MM.1S (cell line): ENCODE data around the gene KDM7A.

Experiments used
- DNase-seq: peaks from one replicate; pipeline ENCODE4 v3.0.0-alpha.2; 2015
- H2AFZ ChIP-seq: fragments of 300-600 bp; sonication (generic); 2 replicates; pipeline ENCODE4 v1.6.0; 2016; ENCODE audit warnings: antibody characterized with exemption, low read length
- H3F3A ChIP-seq: fragments of 300-600 bp; sonication (generic); 2 replicates; pipeline ENCODE4 v1.6.1; 2016; ENCODE audit warnings: mild to moderate bottlenecking, antibody characterized with exemption, low read length, moderate library complexity, mixed read lengths; ENCODE audit not compliant: insufficient read depth
- H3K27ac ChIP-seq: fragments of 300-600 bp; sonication (generic); 2 replicates; pipeline ENCODE4 v1.5.1; 2016; ENCODE audit warnings: mild to moderate bottlenecking, low read length
- H3K27me3 ChIP-seq: fragments of 300-600 bp; sonication (generic); replicated peaks from 2 replicates; pipeline ENCODE4 v1.6.0; 2016; ENCODE audit warnings: low read length; ENCODE audit not compliant: insufficient read depth
- H3K36me3 ChIP-seq: fragments of 300-600 bp; sonication (generic); replicated peaks from 2 replicates; pipeline ENCODE4 v1.6.1; 2016; ENCODE audit warnings: mild to moderate bottlenecking, low read length, mixed read lengths; ENCODE audit not compliant: insufficient read depth
- H3K4me1 ChIP-seq: fragments of 300-600 bp; sonication (generic); 2 replicates; pipeline ENCODE4 v1.6.1; 2016; ENCODE audit warnings: low read length, mixed read lengths
- H3K4me2 ChIP-seq: fragments of 300-600 bp; sonication (generic); 2 replicates; pipeline ENCODE4 v1.6.0; 2016; ENCODE audit warnings: low read depth, low read length
- H3K4me3 ChIP-seq: fragments of 300-600 bp; sonication (generic); 2 replicates; pipeline ENCODE4 v1.5.1; 2016; ENCODE audit warnings: low read length, mixed read lengths
- H3K79me2 ChIP-seq: fragments of 300-600 bp; sonication (generic); 2 replicates; pipeline ENCODE4 v1.6.1; 2016; ENCODE audit warnings: mixed run types, low read length, mixed read lengths
- H3K9ac ChIP-seq: fragments of 300-600 bp; sonication (generic); 2 replicates; pipeline ENCODE4 v1.6.1; 2016; ENCODE audit warnings: low read length, mixed read lengths
- H3K9me2 ChIP-seq: fragments of 300-600 bp; sonication (generic); replicated peaks from 2 replicates; pipeline ENCODE4 v1.6.1; 2016; ENCODE audit warnings: mild to moderate bottlenecking, low read length, mixed read lengths; ENCODE audit not compliant: insufficient read depth
- H3K9me3 ChIP-seq: fragments of 300-600 bp; sonication (generic); replicated peaks from 2 replicates; pipeline ENCODE4 v1.6.1; 2016; ENCODE audit warnings: mild to moderate bottlenecking, low read length, mixed read lengths; ENCODE audit not compliant: insufficient read depth
- H4K20me1 ChIP-seq: fragments of 300-600 bp; sonication (generic); 2 replicates; pipeline ENCODE4 v1.6.1; 2016; ENCODE audit warnings: mild to moderate bottlenecking, low read length, moderate library complexity, mixed read lengths; ENCODE audit not compliant: insufficient read depth
- EZH2 ChIP-seq: fragments of 300-600 bp; sonication (generic); optimal IDR thresholded peaks from 2 replicates; pipeline ENCODE3; 2017; ENCODE audit warnings: low read depth, mild to moderate bottlenecking, antibody characterized with exemption, low read length, mixed read lengths
- EZH2phosphoT487 ChIP-seq: fragments of 300-600 bp; sonication (generic); IDR thresholded peaks from 2 replicates; pipeline ENCODE4 v1.6.1; 2018; ENCODE audit warnings: antibody characterized with exemption, low read length
- TF ChIP-seq, protein P1 (sequence below): fragments of 300-600 bp; sonication (generic); IDR thresholded peaks from 2 replicates; pipeline ENCODE4 v1.5.1; 2016; ENCODE audit warnings: antibody characterized with exemption, low read length, mixed read lengths

The KDM7A gene

GRCh38 chr7:140070546-140070945, 106.2 kb downstream of the KDM7A start:
- no peaks in the 10 kb centered on the region for H3K27me3 ChIP-seq
- no peak overlapping the region for H3K4me3 ChIP-seq
- no peaks in the 10 kb centered on the region for H3K9me2 ChIP-seq
- no peaks in the 10 kb centered on the region for H4K20me1 ChIP-seq
- H3K79me2 ChIP-seq = no peaks in the 10 kb centered on the region
- no peak overlapping the region for H2AFZ ChIP-seq
- H3K9me3 ChIP-seq = peaks cover 5% of the 10 kb centered on the region; the same call in 1 of the 2 replicates
- H3K9ac ChIP-seq = no peak overlapping the region
- no peak overlapping the region for H3K27ac ChIP-seq
- H3K4me2 ChIP-seq = no peak overlapping the region
- no peaks in the 10 kb centered on the region for H3F3A ChIP-seq
- H3K4me1 ChIP-seq = no peaks in the 10 kb centered on the region
- H3K36me3 ChIP-seq = no peaks in the 10 kb centered on the region
- TF ChIP-seq, protein P1, sequence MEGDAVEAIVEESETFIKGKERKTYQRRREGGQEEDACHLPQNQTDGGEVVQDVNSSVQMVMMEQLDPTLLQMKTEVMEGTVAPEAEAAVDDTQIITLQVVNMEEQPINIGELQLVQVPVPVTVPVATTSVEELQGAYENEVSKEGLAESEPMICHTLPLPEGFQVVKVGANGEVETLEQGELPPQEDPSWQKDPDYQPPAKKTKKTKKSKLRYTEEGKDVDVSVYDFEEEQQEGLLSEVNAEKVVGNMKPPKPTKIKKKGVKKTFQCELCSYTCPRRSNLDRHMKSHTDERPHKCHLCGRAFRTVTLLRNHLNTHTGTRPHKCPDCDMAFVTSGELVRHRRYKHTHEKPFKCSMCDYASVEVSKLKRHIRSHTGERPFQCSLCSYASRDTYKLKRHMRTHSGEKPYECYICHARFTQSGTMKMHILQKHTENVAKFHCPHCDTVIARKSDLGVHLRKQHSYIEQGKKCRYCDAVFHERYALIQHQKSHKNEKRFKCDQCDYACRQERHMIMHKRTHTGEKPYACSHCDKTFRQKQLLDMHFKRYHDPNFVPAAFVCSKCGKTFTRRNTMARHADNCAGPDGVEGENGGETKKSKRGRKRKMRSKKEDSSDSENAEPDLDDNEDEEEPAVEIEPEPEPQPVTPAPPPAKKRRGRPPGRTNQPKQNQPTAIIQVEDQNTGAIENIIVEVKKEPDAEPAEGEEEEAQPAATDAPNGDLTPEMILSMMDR = no peak
- TF ChIP-seq EZH2 (no peak), EZH2phosphoT487 (no peak)
- DNase-seq = no peak

GRCh38 chr7:140069298-140069949, 107.4 kb downstream of the KDM7A start:
- H4K20me1 ChIP-seq = no peaks in the 10 kb centered on the region
- H3K4me3 ChIP-seq = no peak overlapping the region
- no peaks in the 10 kb centered on the region for H3K79me2 ChIP-seq
- no peak overlapping the region for H3K4me2 ChIP-seq
- H3K27ac ChIP-seq = no peak overlapping the region
- H3K9me3 ChIP-seq = peaks cover 5% of the 10 kb centered on the region; the same call in 1 of the 2 replicates
- H3F3A ChIP-seq = no peaks in the 10 kb centered on the region
- H3K36me3 ChIP-seq = no peaks in the 10 kb centered on the region
- no peak overlapping the region for H3K9ac ChIP-seq
- DNase-seq = no peak
- no peak for TF ChIP-seq EZH2phosphoT487
- TF ChIP-seq EZH2 = no peak
- TF ChIP-seq, protein P1 = no peak
- no peaks in the 10 kb centered on the region for H3K27me3 ChIP-seq
- H2AFZ ChIP-seq = no peak overlapping the region
- H3K9me2 ChIP-seq = no peaks in the 10 kb centered on the region
- H3K4me1 ChIP-seq = no peaks in the 10 kb centered on the region

DNA sequence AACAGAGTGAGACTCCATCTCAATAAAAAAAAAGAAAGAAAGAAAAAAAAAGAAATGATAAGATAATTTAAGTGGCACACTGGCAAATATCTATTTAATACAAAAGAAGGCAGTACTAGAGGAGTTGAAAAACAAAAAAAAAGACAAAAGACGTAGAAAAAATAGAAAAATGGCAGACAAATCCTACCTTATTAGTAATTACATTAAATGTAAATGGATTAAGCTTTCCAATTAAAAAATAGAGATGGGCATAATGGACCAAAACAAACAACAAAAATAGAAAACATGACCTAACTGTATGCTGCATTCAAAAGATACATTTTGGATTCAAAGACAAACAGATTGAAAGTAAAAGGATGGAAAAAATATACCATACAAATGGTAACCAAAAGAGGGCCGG, 108.8 kb downstream of the KDM7A start:
- Histone ChIP-seq H4K20me1 (no peaks in the 10 kb centered on the region), H3K79me2 (no peaks in the 10 kb centered on the region), H3K9ac (no peak overlapping the region), H3K4me2 (no peak overlapping the region), H3K4me3 (no peak overlapping the region), H3K27me3 (no peaks in the 10 kb centered on the region; the same call in 1 of the 2 replicates), H3K4me1 (no peaks in the 10 kb centered on the region), H3K9me3 (peaks cover 5% of the 10 kb centered on the region; the same call in 1 of the 2 replicates), H3F3A (no peaks in the 10 kb centered on the region), H3K36me3 (no peaks in the 10 kb centered on the region), H2AFZ (no peak overlapping the region), H3K9me2 (no peaks in the 10 kb centered on the region), H3K27ac (no peak overlapping the region)
- no peak for DNase-seq
- TF ChIP-seq, protein P1 = no peak
